RCC 7860 (cell line): ENCODE results near the gene PLSCR2.
A peak's percentile ranks its signal among the peaks of the same experiment; 100 is the strongest.
"Not testable (repeated sequence)": the region's sequence is repeated elsewhere in the genome, so short reads cannot be mapped to it uniquely, and the experiment has no call there.

Source experiments
- DNase-seq: peaks from one replicate; pipeline ENCODE4 v3.0.0-alpha.2; 2015; ENCODE audit warnings: low spot score
- FAIRE-seq: peaks from 2 replicates; lab custom pipeline; 2012; peaks lifted over from hg19 to GRCh38; lab: Jason Lieb, UNC

Gene PLSCR2

GRCh38 chr3:146469150-146470017 is at the start of gene PLSCR2:
PLSCR2 (minus strand) TSS chr3:146469561; CDS start chr3:146459904, 9,657 bp downstream.
- DNase-seq (no peak), FAIRE-seq (no peak)

GRCh38 chr3:146517684-146518435 is 48.5 kb upstream of the PLSCR2 start:
- no peak for FAIRE-seq
- DNase-seq = no peak

GRCh38 chr3:146513386-146514051 is 44.2 kb upstream of the PLSCR2 start:
- no peak for FAIRE-seq

GRCh38 chr3:146511402-146512134 is 42.2 kb upstream of the PLSCR2 start:
- DNase-seq (no peak), FAIRE-seq (no peak)

More at GRCh38 chr3:146513386-146514051, 44.2 kb upstream of the PLSCR2 start:
- no peak for DNase-seq

GRCh38 chr3:146507331-146508120 is 38.2 kb upstream of the PLSCR2 start:
- no peak for FAIRE-seq
- no peak for DNase-seq

GRCh38 chr3:146505516-146505915 is 36.2 kb upstream of the PLSCR2 start:
- FAIRE-seq (no peak), DNase-seq (no peak)

- DNase-seq = no peak
- no peak for FAIRE-seq
Observed at GRCh38 chr3:146504498-146505197, 35.3 kb upstream of the PLSCR2 start.

GRCh38 chr3:146503461-146504202 is 34.3 kb upstream of the PLSCR2 start:
- FAIRE-seq (peak; percentile 87), DNase-seq (peak; percentile 89)

- FAIRE-seq (no peak), DNase-seq (no peak)
Observed at GRCh38 chr3:146502887-146503460, 33.6 kb upstream of the PLSCR2 start.

GRCh38 chr3:146501752-146502151 is 32.4 kb upstream of the PLSCR2 start:
- DNase-seq (no peak), FAIRE-seq (no peak)

GRCh38 chr3:146499701-146500100 is 30.3 kb upstream of the PLSCR2 start:
- DNase-seq (no peak), FAIRE-seq (no peak)

GRCh38 chr3:146498002-146498736 is 28.8 kb upstream of the PLSCR2 start:
- FAIRE-seq = no peak
- DNase-seq = no peak

- not testable (repeated sequence) for DNase-seq, FAIRE-seq
Observed at GRCh38 chr3:146497145-146497843, 27.9 kb upstream of the PLSCR2 start.

- FAIRE-seq (no peak), DNase-seq (no peak)
Observed at GRCh38 chr3:146496726-146497125, 27.4 kb upstream of the PLSCR2 start.

- DNase-seq (no peak), FAIRE-seq (no peak)
Observed at GRCh38 chr3:146496251-146496650, 26.9 kb upstream of the PLSCR2 start.

- FAIRE-seq (no peak), DNase-seq (no peak)
Observed at GRCh38 chr3:146493761-146494160, 24.4 kb upstream of the PLSCR2 start.

- DNase-seq = no peak
- no peak for FAIRE-seq
Observed at GRCh38 chr3:146493221-146493620, 23.9 kb upstream of the PLSCR2 start.
